Jurkat, Clone E6-1 (cell line): ENCODE data around the gene RPP14.
"Not testable (repeated sequence)": the region's sequence is repeated elsewhere in the genome, so short reads cannot be mapped to it uniquely, and the experiment has no call there.

Source experiments
- DNase-seq: peaks from one replicate; pipeline ENCODE4 v3.0.0-alpha.2; 2011; ENCODE audit warnings: low read depth, low spot score
- H3K4me3 ChIP-seq: 2 replicates; pipeline ENCODE4 v1.5.1; 2011; ENCODE audit warnings: mild to moderate bottlenecking, low read length, control low read depth, moderate library complexity

Gene RPP14

GRCh38 chr3:58288964-58289613 is 17.0 kb upstream of the RPP14 start:
- not testable (repeated sequence) for H3K4me3 ChIP-seq, DNase-seq

GRCh38 chr3:58290446-58290845 is 15.6 kb upstream of the RPP14 start:
- not testable (repeated sequence) for H3K4me3 ChIP-seq, DNase-seq

GRCh38 chr3:58291671-58292338 is 14.2 kb upstream of the RPP14 start:
- H3K4me3 ChIP-seq = no peak overlapping the region
- no peak for DNase-seq

GRCh38 chr3:58292866-58293265 is 13.2 kb upstream of the RPP14 start:
- no peak overlapping the region for H3K4me3 ChIP-seq
- no peak for DNase-seq

GRCh38 chr3:58293516-58293915 is 12.5 kb upstream of the RPP14 start:
- DNase-seq = no peak
- H3K4me3 ChIP-seq = no peak overlapping the region

- H3K4me3 ChIP-seq = no peak overlapping the region
- no peak for DNase-seq
Measured at GRCh38 chr3:58296269-58296668, 9.8 kb upstream of the RPP14 start.

- DNase-seq = no peak
Measured at GRCh38 chr3:58296843-58297242, 9.2 kb upstream of the RPP14 start.

GRCh38 chr3:58298190-58298589 is 7.9 kb upstream of the RPP14 start:
- H3K4me3 ChIP-seq = no peak overlapping the region
- no peak for DNase-seq

More at GRCh38 chr3:58296843-58297242, 9.2 kb upstream of the RPP14 start:
- H3K4me3 ChIP-seq = no peak overlapping the region

GRCh38 chr3:58299075-58299474 is 7.0 kb upstream of the RPP14 start:
- no peak overlapping the region for H3K4me3 ChIP-seq

GRCh38 chr3:58299839-58300516 is 6.1 kb upstream of the RPP14 start:
- no peak overlapping the region for H3K4me3 ChIP-seq
- no peak for DNase-seq

More at GRCh38 chr3:58299075-58299474, 7.0 kb upstream of the RPP14 start:
- DNase-seq = no peak

- peak overlapping the region; percentile 97 for H3K4me3 ChIP-seq
- peak; percentile 71 for DNase-seq
Measured at GRCh38 chr3:58307639-58308215, 1.7 kb downstream of the RPP14 start.

- no peak overlapping the region for H3K4me3 ChIP-seq
- no peak for DNase-seq
Measured at GRCh38 chr3:58308728-58309127, 2.7 kb downstream of the RPP14 start.

- no peak overlapping the region for H3K4me3 ChIP-seq
- DNase-seq = no peak
Measured at GRCh38 chr3:58317811-58318210, 11.8 kb downstream of the RPP14 start.

GRCh38 chr3:58321791-58322190 is 15.7 kb downstream of the RPP14 start:
- H3K4me3 ChIP-seq = no peak overlapping the region
- DNase-seq = no peak

- DNase-seq = no peak
Measured at GRCh38 chr3:58322793-58323192, 16.7 kb downstream of the RPP14 start.

GRCh38 chr3:58323529-58324390 is 17.7 kb downstream of the RPP14 start:
- H3K4me3 ChIP-seq = no peak overlapping the region

More at GRCh38 chr3:58322793-58323192, 16.7 kb downstream of the RPP14 start:
- no peak overlapping the region for H3K4me3 ChIP-seq

GRCh38 chr3:58324391-58325390 is 18.6 kb downstream of the RPP14 start:
- no peak for DNase-seq
- no peak overlapping the region for H3K4me3 ChIP-seq

More at GRCh38 chr3:58323529-58324390, 17.7 kb downstream of the RPP14 start:
- no peak for DNase-seq

GRCh38 chr3:58325525-58325992 is 19.5 kb downstream of the RPP14 start:
- no peak for DNase-seq
- H3K4me3 ChIP-seq = no peak overlapping the region
